GM19438 (cell line): Measurements from ENCODE around the gene PLCB4.
"Not testable (repeated sequence)": the region's sequence is repeated elsewhere in the genome, so short reads cannot be mapped to it uniquely, and the experiment has no call there.

ENCODE experiments used
- ATAC-seq: cut with Tn5 transposase; IDR thresholded peaks from one replicate; pipeline ENCODE4 v1.9.1; 2021; ENCODE audit warnings: low read depth; ENCODE audit not compliant: unreplicated experiment

The PLCB4 gene

GRCh38 chr20:9068841-9069663 lies at the start of gene PLCB4:
Gene PLCB4, plus strand, starts transcription at chr20:9069087. Its CDS starts 238,728 bp downstream, at chr20:9307815.
- no peak for ATAC-seq

- no peak for ATAC-seq
Measured at GRCh38 chr20:9019833-9020232, 49.1 kb upstream of the PLCB4 start.

GRCh38 chr20:9021216-9021615 lies 47.7 kb upstream of the PLCB4 start:
- no peak for ATAC-seq

- ATAC-seq: no peak
Measured at GRCh38 chr20:9021699-9022098, 47.2 kb upstream of the PLCB4 start.

GRCh38 chr20:9022376-9022775 lies 46.5 kb upstream of the PLCB4 start:
- ATAC-seq: no peak

- no peak for ATAC-seq
Measured at GRCh38 chr20:9024606-9025005, 44.3 kb upstream of the PLCB4 start.

GRCh38 chr20:9025011-9025410 lies 43.9 kb upstream of the PLCB4 start:
- no peak for ATAC-seq

- ATAC-seq: no peak
Measured at GRCh38 chr20:9025643-9026042, 43.2 kb upstream of the PLCB4 start.

- no peak for ATAC-seq
Measured at GRCh38 chr20:9027626-9028025, 41.3 kb upstream of the PLCB4 start.

GRCh38 chr20:9028419-9028818 lies 40.5 kb upstream of the PLCB4 start:
- ATAC-seq: no peak

GRCh38 chr20:9031991-9032390 lies 36.9 kb upstream of the PLCB4 start:
- ATAC-seq: no peak

- no peak for ATAC-seq
Measured at GRCh38 chr20:9032758-9033157, 36.1 kb upstream of the PLCB4 start.

- no peak for ATAC-seq
Measured at GRCh38 chr20:9035126-9035525, 33.8 kb upstream of the PLCB4 start.

GRCh38 chr20:9036593-9036992 lies 32.3 kb upstream of the PLCB4 start:
- ATAC-seq: no peak

- no peak for ATAC-seq
Measured at GRCh38 chr20:9038791-9039535, 29.9 kb upstream of the PLCB4 start.

- ATAC-seq: no peak
Measured at GRCh38 chr20:9040863-9041524, 27.9 kb upstream of the PLCB4 start.

- ATAC-seq: no peak
Measured at GRCh38 chr20:9043364-9043763, 25.5 kb upstream of the PLCB4 start.

- not testable (repeated sequence) for ATAC-seq
Measured at GRCh38 chr20:9047928-9048327, 21.0 kb upstream of the PLCB4 start.

- ATAC-seq: no peak
Measured at GRCh38 chr20:9051508-9051907, 17.4 kb upstream of the PLCB4 start.

- ATAC-seq: no peak
Measured at GRCh38 chr20:9052136-9052535, 16.8 kb upstream of the PLCB4 start.

- ATAC-seq: no peak
Measured at GRCh38 chr20:9053108-9053507, 15.8 kb upstream of the PLCB4 start.
